ENCODE data around the gene SHMT1.

DNA sequence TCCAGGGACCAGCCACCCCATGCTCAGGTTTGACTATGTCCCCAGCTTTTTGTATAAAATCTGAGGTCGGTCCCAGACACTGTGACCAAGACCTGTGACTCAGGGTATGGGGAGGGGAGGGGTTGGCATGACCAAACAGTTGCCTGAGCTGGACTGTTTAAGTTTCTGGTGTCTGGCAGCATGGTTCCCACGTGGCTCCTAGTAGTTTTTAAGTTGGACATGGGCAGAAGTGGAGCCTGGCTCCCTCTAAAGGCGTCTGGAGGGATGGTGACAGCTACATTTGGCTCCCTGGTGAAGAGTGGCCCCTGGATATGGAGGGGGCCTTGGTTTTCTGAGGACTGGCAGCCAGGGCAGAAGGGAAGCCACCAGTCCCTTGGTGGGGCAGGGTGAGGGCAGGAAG is 40.3 kb downstream of the SHMT1 start:
- no peak for TF ChIP-seq POLR2A (IDR thresholded peaks at IDR 0.05)
- TF ChIP-seq, protein P1, sequence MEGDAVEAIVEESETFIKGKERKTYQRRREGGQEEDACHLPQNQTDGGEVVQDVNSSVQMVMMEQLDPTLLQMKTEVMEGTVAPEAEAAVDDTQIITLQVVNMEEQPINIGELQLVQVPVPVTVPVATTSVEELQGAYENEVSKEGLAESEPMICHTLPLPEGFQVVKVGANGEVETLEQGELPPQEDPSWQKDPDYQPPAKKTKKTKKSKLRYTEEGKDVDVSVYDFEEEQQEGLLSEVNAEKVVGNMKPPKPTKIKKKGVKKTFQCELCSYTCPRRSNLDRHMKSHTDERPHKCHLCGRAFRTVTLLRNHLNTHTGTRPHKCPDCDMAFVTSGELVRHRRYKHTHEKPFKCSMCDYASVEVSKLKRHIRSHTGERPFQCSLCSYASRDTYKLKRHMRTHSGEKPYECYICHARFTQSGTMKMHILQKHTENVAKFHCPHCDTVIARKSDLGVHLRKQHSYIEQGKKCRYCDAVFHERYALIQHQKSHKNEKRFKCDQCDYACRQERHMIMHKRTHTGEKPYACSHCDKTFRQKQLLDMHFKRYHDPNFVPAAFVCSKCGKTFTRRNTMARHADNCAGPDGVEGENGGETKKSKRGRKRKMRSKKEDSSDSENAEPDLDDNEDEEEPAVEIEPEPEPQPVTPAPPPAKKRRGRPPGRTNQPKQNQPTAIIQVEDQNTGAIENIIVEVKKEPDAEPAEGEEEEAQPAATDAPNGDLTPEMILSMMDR (IDR thresholded peaks at IDR 0.05), result no peak

Measured in body of pancreas (tissue), 4 donors.